Adipose tissue (tissue), 3 donors: ENCODE data around the gene WNT10A. TPM values are rescaled to one million over a fixed set of nuclear protein-coding genes. Genes with fewer than 3 reads are reported as not detected.
"Not testable (repeated sequence)": the region's sequence is repeated elsewhere in the genome, so short reads cannot be mapped to it uniquely, and the experiment has no call there.

Experiments used
- H3K27ac ChIP-seq: one replicate; pipeline ENCODE4 v1.5.1; 2013; ENCODE audit warnings: low read depth, low read length
- WGBS, 3 donors: extraction: QIAGEN DNeasy Blood & Tissue Kit; methylation state at CpG; one replicate each; pipeline ENCODE4 v1.1.7; 2013; 5-methylcytosine and 5-hydroxymethylcytosine counted together
- polyA plus RNA-seq, 3 donors: library from polyadenylated mRNA; stranded (reverse); fragments of 200-250 nt; gene quantifications; one replicate each; pipeline ENCODE4 v1.2.3, GENCODE V29; 2013
- donor health status: healthy with polysubstance abuse.
- donor health status: Bipolar disorder and iron deficiency.
- donor health status: healthy.

Gene WNT10A
- under 1 TPM in 1 of 3 donors, not detected in 2; 0.07 TPM for polyA plus RNA-seq

DNA sequence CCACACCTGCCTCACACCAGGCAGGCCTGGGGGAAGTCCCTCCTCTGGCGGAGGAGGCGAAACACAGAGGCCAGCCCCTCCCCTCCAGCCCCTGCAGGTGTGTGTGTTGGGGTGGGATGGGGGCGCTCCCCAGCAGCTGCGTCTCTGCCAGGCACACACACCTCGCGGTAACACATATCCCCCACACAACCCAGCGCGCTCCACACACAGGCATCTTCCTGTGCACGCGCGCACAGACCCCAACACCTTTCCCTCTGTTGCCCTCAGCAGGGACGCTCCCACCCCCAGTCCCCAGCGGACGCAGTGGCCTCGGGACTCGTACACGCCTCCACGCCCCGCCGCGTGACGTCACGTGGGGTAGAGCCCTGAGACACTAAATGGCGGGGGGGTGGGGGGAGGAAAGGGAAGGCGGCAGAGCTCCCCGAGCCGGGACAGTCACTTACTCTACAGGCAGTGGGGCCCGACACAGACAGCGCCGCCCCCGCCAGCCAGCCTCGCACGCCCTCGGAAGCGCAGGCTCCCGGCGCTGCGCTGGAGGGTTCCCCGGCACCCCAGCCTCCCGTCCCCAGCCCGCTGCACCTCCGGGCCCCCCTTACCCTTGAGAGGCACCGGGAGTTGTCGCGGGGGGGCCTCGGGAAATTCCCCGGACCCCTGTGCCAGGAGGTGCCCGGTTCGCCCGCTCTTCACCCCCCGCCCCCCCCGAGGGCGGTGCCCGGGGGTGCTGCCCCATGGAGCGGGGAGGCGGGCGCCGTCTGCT, at the start of gene WNT10A:
WNT10A (plus strand) TSS at position 751 of the 757 bp plus-strand sequence. CDS start 144 bp downstream, outside the sequence.
- H3K27ac ChIP-seq: no peak within 1 kb of the TSS
- WGBS, 3 donors: 1 to 2% (median 2%) methylated on average over 28 to 58 of the region's 58 CpGs

DNA sequence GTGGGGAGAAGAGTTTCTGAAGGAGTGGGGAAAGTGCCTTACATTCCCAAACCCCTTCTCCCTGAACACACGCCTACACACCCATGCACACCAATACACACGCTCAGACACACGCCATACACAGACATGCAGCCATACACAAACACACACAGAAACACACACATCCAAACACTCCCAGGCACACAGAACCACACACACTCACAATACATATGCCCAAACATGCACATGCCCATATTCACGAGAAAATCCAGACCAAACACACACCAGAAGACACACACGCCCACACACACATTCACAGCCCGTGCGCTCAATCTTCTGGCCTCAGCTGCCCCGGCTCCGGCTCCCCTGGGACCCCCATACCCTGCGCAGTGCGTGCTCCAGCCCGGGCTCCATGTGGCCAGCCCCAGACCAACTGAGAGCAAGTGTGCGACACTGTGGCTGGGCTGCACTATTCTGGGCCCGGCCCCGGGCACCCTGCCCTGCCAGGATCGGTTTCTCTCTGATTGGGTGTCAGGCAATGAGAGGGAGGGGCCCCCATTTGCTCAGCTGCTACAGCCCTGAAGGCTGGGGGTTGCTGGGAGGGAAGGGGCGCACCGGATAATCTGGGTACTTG, 49.2 kb upstream of the WNT10A start, which contains the start of gene PRKAG3:
PRKAG3 (minus strand) TSS at position 426 of the 613 bp plus-strand sequence.
- WGBS, 3 donors: 59 to 72% (median 62%) methylated on average over 18 of the region's 18 CpGs

DNA sequence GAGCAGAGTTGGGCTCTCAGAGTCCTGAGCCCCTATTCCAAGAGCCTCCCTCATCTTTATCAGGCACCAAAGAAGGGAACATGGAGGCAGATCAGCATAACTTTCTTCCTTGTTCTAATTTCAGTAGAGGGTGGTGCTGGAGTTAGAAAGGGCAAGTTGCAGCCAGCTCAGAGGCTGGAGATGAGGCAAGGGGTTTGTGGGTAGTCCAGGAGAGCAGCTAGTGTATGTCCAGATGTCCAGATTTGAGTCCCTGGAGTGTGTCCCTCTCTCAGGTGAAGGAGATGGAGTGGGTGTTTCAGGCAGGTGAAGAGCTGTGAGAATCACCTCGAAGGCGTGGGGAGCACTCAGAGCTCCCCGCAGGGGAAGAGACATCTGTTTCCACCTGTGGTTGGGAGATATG, 48.6 kb upstream of the WNT10A start:
- 79 to 85% (median 81%) methylated on average over 3 of the region's 3 CpGs for WGBS, 3 donors
- no peak overlapping the region for H3K27ac ChIP-seq

More for the DNA sequence above, 49.2 kb upstream of the WNT10A start, which contains the start of gene PRKAG3:
- no peak within 1 kb of the TSS for H3K27ac ChIP-seq

DNA sequence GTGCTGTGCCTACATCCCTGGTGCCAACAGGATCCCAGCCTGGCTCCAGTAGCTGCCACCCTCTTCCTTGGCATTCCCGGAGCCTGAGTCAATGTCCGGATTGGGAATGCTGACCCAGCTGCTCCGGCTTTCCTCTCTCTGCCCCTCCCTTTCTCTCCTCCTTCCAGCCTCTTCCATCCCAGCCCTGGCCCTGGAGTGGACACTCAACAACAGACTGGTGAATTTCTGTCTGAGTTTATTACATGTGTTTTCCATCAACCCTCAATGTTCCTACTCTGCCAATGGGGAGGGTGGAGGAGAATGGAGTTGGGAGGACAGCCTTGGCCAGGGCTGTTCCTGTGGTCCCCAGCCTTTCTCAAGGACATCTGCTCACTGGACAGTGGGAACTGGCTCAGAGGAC, 48.1 kb upstream of the WNT10A start:
- H3K27ac ChIP-seq: no peak overlapping the region
- WGBS, 3 donors: 61 to 69% (median 67%) methylated on average over 3 of the region's 3 CpGs

DNA sequence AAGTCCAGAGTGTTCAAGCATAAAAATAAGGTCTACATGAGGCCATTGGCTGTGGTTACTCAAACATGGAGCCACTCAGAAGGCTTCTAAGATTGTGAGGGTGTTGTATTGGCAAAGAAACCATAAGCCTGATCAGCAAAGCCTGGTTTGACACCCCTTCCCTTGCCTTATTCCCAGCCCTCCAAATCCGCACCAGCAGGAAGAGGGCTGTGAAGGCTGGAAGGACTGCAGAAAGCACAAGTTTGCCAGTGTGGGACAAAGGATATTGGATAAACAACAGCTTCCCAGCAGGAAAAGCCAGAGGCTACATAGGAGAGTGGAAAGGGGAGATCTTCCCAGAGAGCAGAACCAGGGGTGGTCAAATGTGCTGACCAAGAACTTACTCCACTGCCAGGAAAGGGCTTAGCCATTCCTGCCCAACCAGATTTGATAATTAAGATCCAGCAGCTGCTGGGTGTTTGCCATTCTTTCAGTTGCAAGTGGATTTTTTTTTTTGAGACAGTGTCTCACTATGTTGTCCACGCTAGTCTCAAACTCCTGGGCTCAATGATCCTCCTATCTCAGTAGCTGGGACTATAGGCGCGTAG, 47.5 kb upstream of the WNT10A start:
- 68 to 84% (median 82%) methylated on average over 4 of the region's 4 CpGs for WGBS, 3 donors
- no peak overlapping the region for H3K27ac ChIP-seq

DNA sequence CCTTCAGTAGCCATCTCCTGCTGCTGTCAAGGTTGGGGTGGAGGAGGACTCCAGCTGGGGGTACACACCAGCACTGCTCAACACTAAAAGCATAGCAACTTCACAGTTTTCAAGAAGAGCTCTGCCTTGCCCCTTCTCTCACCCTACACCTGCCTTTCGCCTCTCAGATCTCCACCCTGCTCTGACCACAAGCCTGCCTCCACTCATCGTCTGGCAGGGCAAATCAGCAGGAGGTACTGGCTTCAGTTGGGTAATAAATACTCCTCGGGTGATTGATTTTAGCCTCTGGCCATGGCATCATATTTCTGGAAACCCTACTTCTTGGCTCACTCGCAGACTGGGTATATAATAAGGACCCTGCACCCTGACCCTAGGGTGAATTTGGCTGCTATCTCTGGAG, 46.0 kb upstream of the WNT10A start:
- 46 to 73% (median 63%) methylated on average over 4 of the region's 4 CpGs for WGBS, 3 donors
- H3K27ac ChIP-seq: no peak overlapping the region

DNA sequence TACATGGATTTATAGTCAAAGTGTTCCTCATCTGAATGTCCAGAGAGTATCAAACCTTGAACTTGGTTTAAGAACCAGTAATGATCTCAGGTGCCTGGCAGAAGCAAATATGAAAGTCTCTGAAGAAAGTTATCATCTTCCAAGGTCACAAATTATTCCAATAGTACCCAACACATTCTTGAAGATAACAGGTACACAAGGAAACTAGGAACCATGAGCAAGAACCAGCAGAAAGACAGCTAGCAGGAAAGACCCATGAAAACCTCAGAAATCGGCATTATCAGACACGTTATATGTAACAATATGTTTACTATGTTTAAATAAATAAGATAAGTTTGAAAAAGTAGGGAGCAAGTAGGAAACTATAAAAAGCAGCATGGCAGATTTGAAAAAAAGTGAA, 43.2 kb upstream of the WNT10A start:
- 46 to 91% (median 81%) methylated on average over 2 of the region's 2 CpGs for WGBS, 3 donors
- H3K27ac ChIP-seq: no peak overlapping the region

DNA sequence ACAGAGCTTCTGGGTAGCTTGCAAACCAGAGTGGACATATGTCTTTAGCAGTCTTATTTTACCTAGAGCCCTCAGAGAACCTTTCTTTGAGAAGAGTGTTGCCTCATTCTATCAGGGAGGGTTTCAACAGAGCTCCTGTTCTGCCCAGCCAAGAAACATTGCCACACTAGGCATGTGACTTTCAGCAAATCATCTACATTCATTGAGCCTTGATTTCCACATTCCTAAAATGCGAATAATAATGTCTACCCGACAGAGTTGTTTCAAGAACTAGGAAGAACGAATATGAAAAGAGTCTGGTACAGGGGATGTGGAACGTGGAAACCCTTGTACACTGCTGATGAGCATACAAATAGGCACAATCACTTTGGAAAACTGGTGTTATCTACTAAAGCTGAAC, 41.2 kb upstream of the WNT10A start:
- no peak overlapping the region for H3K27ac ChIP-seq
- WGBS, 3 donors: 43 to 66% (median 47%) methylated on average over 4 of the region's 4 CpGs

DNA sequence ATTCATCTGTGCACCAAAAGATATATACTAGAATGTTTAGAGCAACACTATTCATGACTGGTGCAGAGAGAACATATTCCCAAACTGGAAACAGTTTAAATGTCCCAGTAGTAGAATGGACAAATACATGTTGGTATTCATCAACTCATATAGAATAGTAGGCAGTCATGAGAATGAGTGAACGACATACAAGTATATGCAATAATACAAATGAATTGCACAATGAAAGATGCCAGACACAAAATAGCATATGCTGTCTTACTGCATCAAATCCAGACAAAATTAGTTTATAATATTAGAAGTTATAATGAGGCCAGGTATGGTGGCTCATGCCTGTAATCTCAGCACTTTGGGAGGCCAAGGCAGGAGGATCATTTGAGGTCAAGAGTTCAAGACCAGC, 40.8 kb upstream of the WNT10A start:
- WGBS, 3 donors: 46 to 67% (median 59%) methylated on average over 1 of the region's 1 CpG
- no peak overlapping the region for H3K27ac ChIP-seq

DNA sequence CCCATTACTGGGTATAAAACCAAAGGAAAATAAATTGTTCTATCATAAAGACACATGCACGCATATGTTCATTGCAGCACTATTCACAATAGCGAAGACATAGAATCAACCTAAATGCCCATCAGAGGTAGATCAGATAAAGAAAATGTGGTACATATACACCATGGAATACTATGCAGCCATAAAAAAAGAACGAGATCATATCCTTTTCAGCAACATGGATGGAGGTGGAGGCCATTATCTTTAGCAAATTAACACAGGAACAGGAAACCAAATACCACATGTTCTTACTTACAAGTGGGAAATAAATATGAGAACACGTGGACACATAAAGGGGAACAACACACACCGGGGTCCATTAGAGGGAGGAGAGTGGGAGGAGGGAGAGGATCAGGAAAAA, 36.3 kb upstream of the WNT10A start:
- not testable (repeated sequence) for H3K27ac ChIP-seq
- WGBS, 3 donors: 73 to 80% (median 76%) methylated on average over 5 of the region's 5 CpGs

DNA sequence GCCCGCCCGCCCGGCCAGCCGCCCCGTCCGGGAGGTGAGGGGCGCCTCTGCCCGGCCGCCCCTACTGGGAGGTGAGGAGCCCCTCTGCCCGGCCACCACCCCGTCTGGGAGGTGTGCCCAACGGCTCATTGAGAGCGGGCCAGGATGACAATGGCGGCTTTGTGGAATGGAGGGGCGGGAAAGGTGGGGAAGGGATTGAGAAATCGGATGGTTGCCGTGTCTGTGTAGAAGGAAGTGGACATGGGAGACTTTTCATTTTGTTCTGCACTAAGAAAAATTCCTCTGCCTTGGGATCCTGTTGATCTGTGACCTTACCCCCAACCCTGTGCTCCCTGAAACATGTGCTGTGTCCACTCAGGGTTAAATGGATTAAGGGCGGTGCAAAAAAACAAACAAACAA, 33.7 kb upstream of the WNT10A start:
- 65 to 82% (median 74%) methylated on average over 8 to 17 of the region's 18 CpGs for WGBS, 3 donors
- H3K27ac ChIP-seq: not testable (repeated sequence)

DNA sequence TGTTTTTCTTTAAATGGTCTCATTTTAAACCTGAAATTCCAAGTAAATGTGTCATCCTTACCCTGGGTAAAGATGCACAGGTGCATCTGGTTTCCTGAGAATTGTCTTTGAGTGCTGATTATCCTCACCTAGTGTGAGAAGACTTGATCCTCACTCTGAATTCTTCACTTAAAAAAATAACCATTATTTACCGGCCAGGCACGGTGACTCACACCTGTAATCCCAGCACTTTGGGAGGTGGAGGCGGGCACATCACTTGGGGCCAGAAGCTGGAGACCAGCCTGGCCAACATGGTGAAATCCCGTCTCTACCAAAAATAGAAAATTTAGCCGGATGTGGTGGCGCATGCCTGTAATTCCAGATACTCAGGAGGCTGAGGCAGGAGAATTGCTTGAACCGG, 30.9 kb upstream of the WNT10A start:
- WGBS, 3 donors: 74 to 78% (median 77%) methylated on average over 7 of the region's 7 CpGs

DNA sequence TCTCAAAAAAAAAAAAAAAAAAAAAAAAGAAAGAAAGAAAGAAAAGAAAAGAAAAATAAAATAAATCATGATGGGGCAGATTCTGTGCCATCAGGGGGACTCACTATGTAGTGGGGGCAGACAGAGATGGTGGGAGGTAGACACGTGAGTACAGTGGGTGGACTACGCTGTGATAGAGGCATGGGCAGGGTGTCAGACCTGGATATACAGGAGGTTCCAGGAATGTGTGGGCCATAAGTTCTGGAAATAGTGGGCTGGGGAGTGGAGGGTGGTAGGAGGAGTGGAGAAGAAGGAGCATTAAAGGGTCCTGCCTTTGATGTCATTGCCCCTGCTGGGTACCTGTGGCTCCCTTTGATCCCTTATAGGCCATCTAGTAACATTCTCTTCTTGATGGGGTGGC, 29.9 kb upstream of the WNT10A start:
- 83 to 87% (median 86%) methylated on average over 2 of the region's 2 CpGs for WGBS, 3 donors
- H3K27ac ChIP-seq: no peak overlapping the region

More for the DNA sequence above, 30.9 kb upstream of the WNT10A start:
- no peak overlapping the region for H3K27ac ChIP-seq

DNA sequence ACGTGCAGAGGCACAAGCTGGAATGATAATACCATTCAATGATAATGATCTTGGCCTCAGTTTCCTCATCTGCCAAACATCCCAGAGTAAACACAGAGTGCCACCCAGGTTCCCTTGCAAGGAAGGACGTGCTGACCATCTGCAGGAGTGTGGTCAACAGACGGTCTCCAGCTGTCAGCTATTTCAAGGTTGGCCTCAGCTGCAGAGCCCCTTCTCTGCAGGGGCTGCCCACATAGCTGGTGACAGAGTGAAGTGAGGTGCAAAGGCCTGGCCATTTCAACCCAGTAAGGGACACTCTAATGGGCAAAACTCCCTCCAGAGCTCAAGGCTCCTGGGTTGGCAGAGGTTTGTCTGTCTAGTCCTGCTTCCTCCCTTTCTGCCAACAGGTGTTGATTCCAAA, 29.4 kb upstream of the WNT10A start:
- 30 to 56% (median 52%) methylated on average over 3 of the region's 3 CpGs for WGBS, 3 donors
- H3K27ac ChIP-seq: no peak overlapping the region

DNA sequence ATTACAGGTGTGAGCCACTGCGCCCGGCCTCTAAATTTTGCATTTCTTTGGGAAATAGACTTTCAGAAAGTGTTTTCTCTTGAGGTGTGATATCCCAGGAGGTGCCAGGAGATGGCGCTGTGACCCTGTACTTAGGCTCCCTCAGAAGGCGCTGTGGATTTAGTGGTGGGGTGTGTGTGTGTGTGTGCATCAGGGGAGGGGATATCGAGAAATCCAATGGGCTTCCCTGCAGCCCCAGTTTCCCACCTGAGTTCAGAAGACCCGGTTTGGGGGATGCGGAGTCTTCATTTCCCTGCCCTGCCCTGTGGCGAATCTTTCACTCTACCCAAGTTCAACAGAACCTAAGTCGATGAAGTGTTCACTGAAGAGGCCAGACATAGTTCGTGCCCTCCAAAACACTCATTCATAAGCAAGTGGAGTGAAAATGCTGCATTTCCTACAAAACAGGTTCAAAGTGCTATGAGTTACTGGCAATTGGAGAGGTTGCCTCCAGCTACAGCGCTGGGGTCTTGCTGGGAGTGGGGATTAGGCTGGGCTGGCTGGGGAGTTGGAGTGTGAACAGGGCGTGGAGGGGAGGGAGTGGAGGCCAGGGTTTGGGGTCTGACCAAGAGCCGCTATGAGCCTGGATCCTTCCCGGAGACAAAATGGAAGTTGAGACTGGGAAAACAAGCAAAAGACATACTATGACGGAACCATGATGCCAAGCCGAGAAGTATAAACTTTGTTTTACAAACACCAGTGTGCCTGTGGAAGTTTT, 27.6 kb upstream of the WNT10A start:
- no peak overlapping the region for H3K27ac ChIP-seq
- WGBS, 3 donors: 18 to 23% (median 22%) methylated on average over 16 of the region's 16 CpGs

DNA sequence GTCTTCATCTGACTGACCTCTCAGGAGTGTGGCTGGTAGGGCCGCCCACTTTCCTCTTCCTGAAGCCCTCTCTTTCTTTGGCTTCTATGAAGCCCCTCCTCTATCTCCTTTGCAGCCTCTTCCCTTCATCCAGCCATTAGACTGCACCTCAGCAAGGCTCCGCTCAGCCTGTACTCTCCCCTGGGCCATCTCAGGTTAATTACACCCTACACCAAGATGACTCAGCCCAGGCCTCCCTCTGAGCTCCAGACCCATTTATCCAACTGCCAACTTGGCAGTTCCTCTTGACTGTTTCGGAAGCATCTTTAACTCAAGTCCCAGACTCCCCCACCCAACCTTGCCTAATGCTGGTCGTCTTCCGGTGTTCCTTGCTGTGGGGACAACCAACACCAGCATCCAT, 26.9 kb upstream of the WNT10A start:
- H3K27ac ChIP-seq: no peak overlapping the region
- WGBS, 3 donors: 27 to 42% (median 32%) methylated on average over 5 of the region's 5 CpGs

DNA sequence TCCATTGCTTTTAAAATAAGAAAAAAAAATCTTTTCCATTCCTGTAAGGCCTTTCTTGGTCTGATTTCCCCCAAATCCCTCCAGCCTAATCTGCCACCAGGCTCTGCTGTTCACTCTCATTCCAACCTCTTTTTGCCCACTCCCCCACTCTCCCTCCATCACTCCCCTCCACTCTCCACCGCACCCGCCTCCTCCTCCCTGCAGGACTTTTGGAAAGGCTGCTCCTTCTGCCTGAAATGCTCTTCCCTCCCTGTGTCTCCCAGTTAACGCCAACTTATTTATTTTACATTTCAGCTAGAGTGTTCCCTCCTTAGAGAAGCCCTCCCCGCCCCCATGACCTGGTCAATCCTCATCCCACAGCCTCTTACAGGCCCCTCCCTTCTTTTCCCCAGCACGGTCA, 25.8 kb upstream of the WNT10A start:
- 28 to 51% (median 50%) methylated on average over 5 of the region's 5 CpGs for WGBS, 3 donors
- no peak overlapping the region for H3K27ac ChIP-seq

DNA sequence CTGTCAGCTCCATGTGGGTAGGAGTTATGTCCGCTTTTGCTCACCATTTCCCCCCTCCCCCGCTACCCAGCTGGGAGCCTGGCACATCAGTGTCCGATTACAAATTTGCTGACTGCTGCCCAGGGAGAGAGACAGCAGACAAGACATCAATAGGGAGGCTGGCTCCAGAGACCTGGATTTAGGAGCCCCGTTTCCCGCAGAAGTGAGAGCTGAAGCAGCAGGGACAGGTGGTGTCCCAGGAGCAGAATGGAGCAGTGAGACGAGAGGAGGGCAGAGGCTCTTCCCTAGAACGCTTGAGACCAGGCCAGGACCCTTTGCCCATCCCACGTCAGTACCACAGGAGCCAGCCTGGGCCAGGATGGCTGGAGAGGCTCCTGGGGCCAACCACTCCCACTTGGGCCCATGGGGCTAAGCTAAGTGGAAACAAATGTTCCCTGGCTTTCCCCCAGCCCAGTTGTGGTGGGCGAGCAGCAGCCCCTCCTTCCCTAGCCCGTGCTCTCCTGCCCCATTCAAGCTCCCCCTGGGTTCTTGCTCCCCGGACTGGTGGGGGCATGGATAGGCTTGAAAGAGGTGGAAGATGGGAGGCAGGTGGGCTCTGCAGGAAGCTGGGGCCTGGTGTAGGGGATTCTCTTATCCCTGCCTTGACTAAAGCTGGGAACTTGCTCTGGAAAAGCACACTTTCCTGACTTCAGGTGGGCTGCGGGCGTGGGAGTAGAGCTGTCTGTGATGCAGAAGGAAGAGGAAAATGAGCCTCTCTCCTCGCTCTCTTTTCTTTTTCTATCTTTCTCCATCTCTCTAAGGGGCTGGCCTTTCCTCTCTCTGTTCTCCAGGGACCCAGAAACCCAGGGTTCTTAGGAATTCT, 25.1 kb upstream of the WNT10A start:
- 33 to 49% (median 49%) methylated on average over 14 of the region's 14 CpGs for WGBS, 3 donors
- no peak overlapping the region for H3K27ac ChIP-seq
